Measurements from ENCODE around the gene RIC1. TPM values are rescaled to one million over a fixed set of nuclear protein-coding genes. Genes with fewer than 3 reads are reported as not detected.
A peak's percentile ranks its signal among the peaks of the same experiment; 100 is the strongest.

RIC1 gene
- total and polyA plus RNA-seq, 2 of the 13 experiments (the other 11 are each of a cell fraction or from before 2014, with no cell fraction given): 18.2 to 19.0 TPM

GRCh38 chr9:5721279-5722087, 92.6 kb downstream of the RIC1 start (continued):
- TF ChIP-seq ZIK1 (CRISPR knock-in tag; IDR thresholded peaks at IDR 0.05; ENCODE audit: borderline replicate concordance, low read depth) (no peak), NKX3-1 (CRISPR knock-in tag; IDR thresholded peaks at IDR 0.05) (peak; percentile 48; the same call in 1 of the 2 replicates), SNAI1 (CRISPR knock-in tag; IDR thresholded peaks at IDR 0.05; ENCODE audit: borderline replicate concordance) (no peak), SSRP1 (CRISPR knock-in tag; IDR thresholded peaks at IDR 0.05) (no peak), ZNF121 (CRISPR knock-in tag; IDR thresholded peaks at IDR 0.05) (no peak), ZNF317 (CRISPR knock-in tag; IDR thresholded peaks at IDR 0.05) (peak; percentile 78), SOX6 (IDR thresholded peaks at IDR 0.05) (no peak), SOX6 (CRISPR knock-in tag; IDR thresholded peaks at IDR 0.05) (peak; percentile 93), REL (CRISPR knock-in tag; conservative IDR thresholded peaks at IDR 0.05) (no peak), SKIL (CRISPR knock-in tag; IDR thresholded peaks at IDR 0.05; ENCODE audit: borderline replicate concordance) (no peak; the same call in 1 of the 2 replicates), ZNF550 (CRISPR knock-in tag; IDR thresholded peaks at IDR 0.05; ENCODE audit: borderline replicate concordance) (no peak), ZNF274 (CRISPR knock-in tag; IDR thresholded peaks at IDR 0.05) (no peak), GRHL1 (CRISPR knock-in tag; conservative IDR thresholded peaks at IDR 0.05) (no peak), NCOR1 (IDR thresholded peaks at IDR 0.05; ENCODE audit: borderline replicate concordance, low read length) (peak; percentile 78; the same call in 1 of the 2 replicates), CREM (IDR thresholded peaks at IDR 0.05) (peak; percentile 85), CREM (CRISPR knock-in tag; IDR thresholded peaks at IDR 0.05) (no peak), IRF2 (CRISPR knock-in tag; IDR thresholded peaks at IDR 0.05) (peak; percentile 76; the same call in 1 of the 2 replicates), CC2D1A (CRISPR knock-in tag; IDR thresholded peaks at IDR 0.05) (no peak), CEBPG (CRISPR knock-in tag; IDR thresholded peaks at IDR 0.05) (peak; percentile 93), ZFP1 (CRISPR knock-in tag; IDR thresholded peaks at IDR 0.05) (peak; percentile 59), ZNF691 (CRISPR knock-in tag; IDR thresholded peaks at IDR 0.05; ENCODE audit: borderline replicate concordance, low read depth) (no peak), ZNF564 (CRISPR knock-in tag; IDR thresholded peaks at IDR 0.05) (no peak), ATAD3A (CRISPR knock-in tag; IDR thresholded peaks at IDR 0.05) (no peak), SMYD3 (CRISPR knock-in tag; IDR thresholded peaks at IDR 0.05) (no peak), ZNF382 (CRISPR knock-in tag; IDR thresholded peaks at IDR 0.05; ENCODE audit: borderline replicate concordance) (no peak), ZNF577 (CRISPR knock-in tag; IDR thresholded peaks at IDR 0.05; ENCODE audit: borderline replicate concordance, low read depth) (no peak), ZNF235 (CRISPR knock-in tag; IDR thresholded peaks at IDR 0.05; ENCODE audit: borderline replicate concordance) (no peak), ZNF775 (CRISPR knock-in tag; IDR thresholded peaks at IDR 0.05; ENCODE audit: borderline replicate concordance) (no peak)
